Occipital lobe (tissue), 2 donors: ENCODE results near the gene TUBD1. TPM values are rescaled to one million over a fixed set of nuclear protein-coding genes. Genes with fewer than 3 reads are reported as not detected.
"Not testable (repeated sequence)": the region's sequence is repeated elsewhere in the genome, so short reads cannot be mapped to it uniquely, and the experiment has no call there.

Source experiments
- DNase-seq: peaks from one replicate; lab custom pipeline; 2025; lab: John Stamatoyannopoulos, UW
- total RNA-seq: library from RNA; depleted of rRNA; stranded (reverse); fragments of >200 nt; gene quantifications from one replicate; pipeline ENCODE4 v1.2.3, GENCODE V29; 2014

TUBD1 gene
- total RNA-seq, 1 donor from 2014 or later = 9.8 TPM

- no peak for DNase-seq
These were observed 18.4 kb downstream of the TUBD1 start for GRCh38 chr17:59874376-59874775.

- DNase-seq = not testable (repeated sequence)
These were observed 19.3 kb downstream of the TUBD1 start for GRCh38 chr17:59873414-59873813.

- DNase-seq = no peak
These were observed 20.4 kb downstream of the TUBD1 start for GRCh38 chr17:59872351-59872750.

- no peak for DNase-seq
These were observed 22.3 kb downstream of the TUBD1 start for GRCh38 chr17:59870482-59870881.

GRCh38 chr17:59869941-59870218, 22.9 kb downstream of the TUBD1 start:
- no peak for DNase-seq

GRCh38 chr17:59863616-59864015, 29.1 kb downstream of the TUBD1 start:
- DNase-seq = no peak

- no peak for DNase-seq
These were observed 33.2 kb downstream of the TUBD1 start for GRCh38 chr17:59859444-59860025.

- no peak for DNase-seq
These were observed 33.8 kb downstream of the TUBD1 start for GRCh38 chr17:59858932-59859331.

GRCh38 chr17:59858167-59858816, 34.5 kb downstream of the TUBD1 start:
- DNase-seq = no peak

- DNase-seq = no peak
These were observed 35.6 kb downstream of the TUBD1 start for GRCh38 chr17:59856859-59857794.

- DNase-seq = not testable (repeated sequence)
These were observed 38.6 kb downstream of the TUBD1 start for GRCh38 chr17:59853919-59854729.

GRCh38 chr17:59853168-59853918, 39.4 kb downstream of the TUBD1 start:
- DNase-seq = no peak

- DNase-seq = not testable (repeated sequence)
These were observed 39.9 kb downstream of the TUBD1 start for GRCh38 chr17:59852847-59853167.

- DNase-seq = no peak
These were observed 41.0 kb downstream of the TUBD1 start for GRCh38 chr17:59851439-59852375.

- DNase-seq = not testable (repeated sequence)
These were observed 42.4 kb downstream of the TUBD1 start for GRCh38 chr17:59850311-59850710.

GRCh38 chr17:59848778-59849177, 44.0 kb downstream of the TUBD1 start:
- DNase-seq = no peak

GRCh38 chr17:59848385-59848668, 44.4 kb downstream of the TUBD1 start:
- no peak for DNase-seq

- no peak for DNase-seq
These were observed 46.2 kb downstream of the TUBD1 start for GRCh38 chr17:59846394-59847165.

- peak; percentile 25 for DNase-seq
These were observed 46.9 kb downstream of the TUBD1 start for GRCh38 chr17:59845595-59846393.
